D341Med (cell line): ENCODE measurements around the gene USP6.
"Not testable (repeated sequence)": the region's sequence is repeated elsewhere in the genome, so short reads cannot be mapped to it uniquely, and the experiment has no call there.

Experiments
- DNase-seq: peaks from one replicate; pipeline ENCODE4 v3.0.0; 2012; ENCODE audit warnings: low spot score

Gene USP6

DNA sequence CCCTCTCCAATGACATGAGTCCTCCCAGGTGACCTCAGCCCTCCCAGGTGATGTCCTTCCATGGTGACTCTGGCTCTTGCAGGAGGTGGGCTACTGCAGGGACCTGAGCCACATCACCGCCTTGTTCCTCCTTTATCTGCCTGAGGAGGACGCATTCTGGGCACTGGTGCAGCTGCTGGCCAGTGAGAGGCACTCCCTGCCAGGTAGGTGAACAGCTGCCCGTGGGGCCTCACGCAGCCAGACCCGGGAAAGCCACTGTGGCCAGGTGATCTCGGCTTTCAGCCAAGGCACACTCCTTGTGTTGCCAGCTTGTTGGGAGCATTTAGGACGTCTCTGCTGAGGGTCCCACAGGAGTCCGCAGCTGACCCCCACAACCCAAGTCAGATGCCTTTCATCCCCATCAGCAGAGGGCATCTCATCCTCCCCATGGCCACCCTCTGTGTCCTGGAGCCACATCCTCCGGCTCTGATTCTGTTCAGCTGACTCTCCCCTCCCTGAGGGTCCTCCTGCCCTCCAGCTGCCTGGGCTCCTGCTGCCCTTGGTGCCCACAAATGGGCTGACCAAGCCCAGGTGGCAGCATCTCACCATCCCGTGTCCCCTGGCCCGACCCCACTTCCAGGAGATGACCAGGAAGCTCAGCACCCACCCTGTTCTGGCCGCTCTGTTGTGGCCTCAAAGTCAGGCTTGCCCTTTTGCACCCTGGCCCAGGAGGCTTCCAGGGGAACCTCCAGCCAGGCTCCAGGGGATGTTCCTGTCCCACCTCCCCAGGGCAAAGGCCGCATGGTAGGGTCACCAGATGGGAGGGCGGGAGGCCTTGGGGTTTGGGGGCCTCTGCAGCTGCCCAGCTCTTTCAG is 20.1 kb downstream of the USP6 start:
- DNase-seq = no peak

DNA sequence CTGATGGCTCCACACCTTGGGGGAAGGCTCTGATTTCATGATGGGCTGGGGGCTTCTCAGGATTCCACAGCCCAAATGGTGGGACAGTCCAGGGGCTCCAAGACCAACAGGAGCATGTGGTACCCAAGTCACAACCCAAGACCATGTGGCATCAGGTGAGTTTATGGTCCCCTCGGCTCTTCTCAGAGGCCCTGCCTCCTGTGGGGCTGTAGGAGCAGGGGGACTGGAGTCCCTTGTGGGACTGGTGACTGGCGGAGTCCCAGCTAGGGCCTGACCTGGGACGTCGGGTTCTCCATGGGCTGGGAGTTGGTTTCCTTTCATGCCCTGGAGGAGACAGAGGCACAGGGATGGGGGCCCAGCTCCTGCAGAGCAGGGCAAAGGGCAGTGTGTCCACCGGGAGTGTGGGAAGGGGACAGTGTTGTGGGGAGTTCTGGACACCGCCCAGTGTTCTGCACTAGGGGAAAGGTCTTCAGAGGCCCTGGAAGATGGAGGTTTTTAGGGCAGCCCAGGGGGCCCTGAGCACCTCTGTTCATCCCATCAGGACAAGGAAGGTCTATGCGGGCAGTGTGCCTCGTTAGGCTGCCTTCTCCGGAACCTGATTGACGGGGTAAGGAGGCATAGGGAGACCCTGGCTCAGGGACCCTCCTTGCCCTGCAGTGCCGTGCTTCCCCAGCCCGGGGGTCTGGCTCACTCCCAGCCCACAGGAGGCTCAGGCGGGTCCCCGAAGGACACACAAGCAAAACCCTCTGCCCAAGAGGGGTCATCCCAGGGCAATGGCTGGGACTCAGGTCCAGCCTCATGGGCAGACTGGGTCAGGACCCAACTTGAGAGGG is 21.0 kb downstream of the USP6 start:
- not testable (repeated sequence) for DNase-seq

DNA sequence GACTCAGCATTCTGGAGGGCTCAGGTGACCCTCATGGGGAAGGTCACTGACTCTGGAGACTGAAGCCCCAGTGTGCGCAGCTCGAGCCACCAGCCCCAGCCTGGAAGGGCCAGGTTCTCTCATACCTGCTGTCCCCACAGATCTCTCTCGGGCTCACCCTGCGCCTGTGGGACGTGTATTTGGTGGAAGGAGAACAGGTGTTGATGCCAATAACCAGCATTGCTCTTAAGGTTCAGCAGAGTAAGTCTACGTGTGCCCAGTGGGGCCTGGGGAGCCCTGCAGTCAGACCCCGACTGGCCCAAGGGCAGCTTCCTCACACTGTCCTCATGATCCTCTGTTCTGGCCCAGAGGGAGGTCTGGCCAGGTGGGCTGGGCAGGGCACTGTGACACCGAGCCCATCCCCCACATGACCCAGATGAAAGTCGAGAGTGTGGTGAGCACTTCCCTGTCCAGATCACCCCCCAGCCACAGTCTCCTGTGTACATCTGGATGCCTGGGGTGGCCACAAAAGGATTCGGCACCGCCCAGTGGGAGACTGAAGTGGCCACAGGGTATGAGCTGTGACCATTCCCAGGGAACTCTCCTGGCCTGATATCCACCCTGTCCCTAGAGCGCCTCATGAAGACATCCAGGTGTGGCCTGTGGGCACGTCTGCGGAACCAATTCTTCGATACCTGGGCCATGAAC is 21.8 kb downstream of the USP6 start:
- DNase-seq = not testable (repeated sequence)

DNA sequence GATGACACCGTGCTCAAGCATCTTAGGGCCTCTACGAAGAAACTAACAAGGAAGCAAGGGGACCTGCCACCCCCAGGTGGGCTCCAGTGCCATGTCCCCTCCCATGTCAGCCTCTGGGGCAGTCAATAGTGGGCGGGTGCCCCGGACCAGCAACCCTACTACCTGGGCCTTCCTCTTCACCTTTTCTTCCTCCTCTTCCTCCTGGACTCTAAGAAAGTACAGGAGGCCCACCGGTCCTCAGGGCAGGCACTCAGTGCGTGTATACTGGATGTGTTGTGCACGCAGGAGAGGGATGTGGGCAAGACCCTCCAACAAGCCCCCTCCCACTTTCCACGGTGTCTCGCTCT is 22.3 kb downstream of the USP6 start:
- not testable (repeated sequence) for DNase-seq

DNA sequence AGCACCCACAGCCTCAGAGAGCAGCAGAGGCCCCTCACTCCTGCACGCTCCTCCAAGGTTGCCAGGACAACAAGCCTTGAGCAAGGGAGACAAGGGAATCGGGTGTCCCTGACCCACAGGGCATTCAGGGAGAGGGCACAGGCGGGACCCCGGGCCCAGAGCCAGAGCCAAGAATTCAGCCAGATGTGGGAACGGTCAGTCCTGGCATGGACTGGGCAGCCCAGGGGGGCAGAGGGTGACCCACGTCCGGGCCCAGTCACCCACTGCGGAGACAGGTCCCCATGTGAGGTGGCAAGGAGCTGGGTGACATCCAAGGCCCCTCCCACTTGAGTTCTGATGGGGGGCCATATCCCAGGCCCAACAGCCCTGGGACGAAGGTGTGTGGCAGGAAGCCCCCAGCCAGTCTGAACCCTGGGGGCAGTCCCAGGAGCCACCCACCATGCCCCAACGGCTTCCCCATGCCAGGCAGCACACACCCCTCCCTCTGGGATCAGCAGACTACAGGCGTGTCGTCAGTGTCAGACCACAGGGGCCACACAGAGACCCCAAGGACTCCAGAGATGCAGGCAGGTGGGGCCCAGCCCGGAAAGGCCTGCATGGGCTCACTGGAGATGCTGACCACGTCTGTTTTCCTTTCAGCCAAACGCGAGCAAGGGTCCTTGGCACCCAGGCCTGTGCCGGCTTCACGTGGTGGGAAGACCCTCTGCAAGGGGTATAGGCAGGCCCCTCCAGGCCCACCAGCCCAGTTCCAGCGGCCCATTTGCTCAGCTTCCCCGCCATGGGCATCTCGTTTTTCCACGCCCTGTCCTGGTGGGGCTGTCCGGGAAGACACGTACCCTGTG is 23.0 kb downstream of the USP6 start:
- DNase-seq = no peak

DNA sequence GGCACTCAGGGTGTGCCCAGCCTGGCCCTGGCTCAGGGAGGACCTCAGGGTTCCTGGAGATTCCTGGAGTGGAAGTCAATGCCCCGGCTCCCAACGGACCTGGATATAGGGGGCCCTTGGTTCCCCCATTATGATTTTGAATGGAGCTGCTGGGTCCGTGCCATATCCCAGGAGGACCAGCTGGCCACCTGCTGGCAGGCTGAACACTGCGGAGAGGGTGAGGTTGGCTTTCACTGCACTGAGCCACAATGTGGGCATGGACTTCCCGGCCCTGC is 23.6 kb downstream of the USP6 start:
- no peak for DNase-seq

DNA sequence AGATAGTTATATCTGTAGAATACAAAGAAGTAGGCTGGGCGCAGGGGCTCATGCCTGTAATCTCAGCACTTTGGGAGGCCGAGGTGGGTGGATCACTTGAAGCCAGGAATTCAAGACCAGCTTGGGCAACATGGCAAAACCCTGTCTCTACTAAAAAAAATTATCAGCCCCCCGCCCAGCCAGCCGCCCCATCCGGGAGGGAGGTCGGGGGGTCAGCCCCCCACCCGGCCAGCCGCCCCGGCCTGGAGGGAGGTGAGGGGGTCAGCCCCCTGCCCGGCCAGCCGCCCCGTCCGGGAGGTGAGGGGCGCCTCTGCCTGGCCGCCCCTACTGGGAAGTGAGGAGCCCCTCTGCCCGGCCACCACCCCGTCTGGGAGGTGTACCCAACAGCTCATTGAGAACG is 27.0 kb downstream of the USP6 start:
- DNase-seq = not testable (repeated sequence)

DNA sequence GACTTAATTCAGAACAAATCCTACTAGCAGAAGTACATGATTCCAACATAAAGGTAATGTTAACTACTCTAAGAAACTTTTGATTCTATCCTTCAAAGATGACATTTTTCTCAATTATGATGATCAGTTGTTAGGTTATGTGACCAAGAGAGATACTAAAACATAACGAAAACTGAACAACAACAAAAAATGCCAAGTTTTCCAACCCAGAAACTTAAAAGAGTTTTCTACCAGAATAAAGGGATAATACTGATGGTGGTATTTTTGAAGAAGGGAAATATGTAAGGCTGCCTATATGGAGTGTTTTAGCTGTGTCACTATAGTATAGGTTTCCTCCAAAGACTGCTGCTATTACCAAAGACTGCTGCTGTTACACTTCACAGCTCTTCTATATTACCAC is 30.3 kb downstream of the USP6 start:
- DNase-seq = not testable (repeated sequence)

DNA sequence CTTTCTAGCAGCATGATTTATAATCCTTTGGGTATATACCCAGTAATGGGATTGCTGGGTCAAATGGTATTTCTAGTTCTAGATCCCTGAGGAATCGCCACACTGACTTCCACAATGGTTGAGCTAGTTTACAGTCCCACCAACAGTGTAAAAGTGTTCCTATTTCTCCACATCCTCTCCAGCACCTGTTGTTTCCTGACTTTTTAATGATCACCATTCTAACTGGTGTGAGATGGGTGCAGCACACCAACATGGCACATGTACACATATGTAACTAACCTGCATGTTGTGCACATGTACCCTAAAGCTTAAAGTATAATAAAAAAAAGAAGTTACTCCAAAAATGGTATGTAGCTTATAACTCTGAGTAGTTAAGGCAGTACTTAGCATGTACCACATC is 44.9 kb downstream of the USP6 start:
- not testable (repeated sequence) for DNase-seq

DNA sequence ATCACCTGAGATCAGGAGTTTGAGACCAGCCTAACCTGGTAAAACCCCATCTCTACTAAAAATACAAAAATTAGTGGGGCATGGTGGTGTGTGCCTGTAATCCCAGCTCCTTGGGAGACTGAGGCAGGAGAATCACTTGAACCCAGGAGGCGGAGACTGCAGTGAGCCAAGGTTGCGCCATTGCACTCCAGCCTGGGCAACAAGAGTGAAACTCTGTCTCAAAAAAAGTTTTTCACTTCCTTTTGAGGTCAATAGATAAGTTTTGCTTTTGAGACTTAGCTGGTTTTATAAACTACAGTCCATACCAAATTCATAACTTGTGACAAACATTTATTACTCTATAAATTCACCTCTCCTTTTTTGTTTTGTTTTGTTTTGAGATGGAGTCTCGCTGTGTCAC is 46.0 kb downstream of the USP6 start:
- not testable (repeated sequence) for DNase-seq

DNA sequence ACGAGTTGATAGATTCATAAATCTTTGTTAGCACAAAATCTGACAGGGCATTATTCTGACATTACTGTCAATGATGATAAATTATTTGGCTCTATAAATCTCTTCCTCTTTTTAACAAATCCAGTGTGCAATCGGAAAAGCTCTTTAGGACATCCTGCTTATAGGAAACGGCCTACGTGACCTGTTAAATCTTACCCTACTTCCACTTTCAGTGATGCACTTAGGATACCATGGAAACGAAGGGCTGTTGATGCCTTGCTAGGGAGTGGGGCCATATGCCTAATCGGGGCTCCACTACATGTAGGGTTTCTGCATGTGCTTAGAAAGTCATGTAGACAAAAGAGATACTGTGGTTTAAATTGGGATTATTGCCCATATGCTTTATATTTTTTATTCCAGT is 48.6 kb downstream of the USP6 start:
- no peak for DNase-seq

DNA sequence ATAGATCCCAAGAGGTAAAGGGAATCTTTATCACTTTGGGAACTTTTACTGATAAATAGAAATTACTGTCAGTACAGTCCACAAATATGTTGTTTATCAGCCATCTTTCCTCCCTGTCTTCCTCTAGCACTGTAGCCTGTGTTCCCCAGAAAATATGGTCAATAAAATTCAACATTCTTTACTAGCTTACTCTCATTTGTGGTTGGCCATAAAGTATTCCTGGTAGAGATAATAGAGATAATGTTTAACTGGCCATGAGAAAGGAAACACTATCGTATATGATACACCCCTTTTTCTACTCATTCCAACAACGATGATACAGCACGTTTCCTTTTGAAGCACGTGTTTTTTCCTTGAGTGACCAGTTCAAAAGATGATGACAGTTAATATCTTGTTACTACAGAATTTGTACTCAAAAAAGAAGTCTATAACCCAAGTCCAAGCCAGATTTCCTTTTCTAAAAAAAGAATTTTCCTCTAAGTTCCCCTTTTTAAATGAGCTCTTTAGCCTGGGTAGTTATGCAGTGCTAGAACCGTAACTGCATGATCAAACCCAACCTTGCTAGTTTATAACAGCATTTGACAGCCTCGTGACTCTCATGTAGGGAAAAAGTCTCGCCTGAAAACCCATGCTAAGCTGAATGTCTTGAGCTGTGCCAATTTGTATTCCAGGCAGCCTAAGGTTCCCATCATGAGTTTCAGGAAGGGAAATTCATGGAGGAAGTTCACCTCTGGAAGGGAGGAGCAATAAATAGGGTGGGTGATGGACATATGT is 50.1 kb downstream of the USP6 start:
- not testable (repeated sequence) for DNase-seq

DNA sequence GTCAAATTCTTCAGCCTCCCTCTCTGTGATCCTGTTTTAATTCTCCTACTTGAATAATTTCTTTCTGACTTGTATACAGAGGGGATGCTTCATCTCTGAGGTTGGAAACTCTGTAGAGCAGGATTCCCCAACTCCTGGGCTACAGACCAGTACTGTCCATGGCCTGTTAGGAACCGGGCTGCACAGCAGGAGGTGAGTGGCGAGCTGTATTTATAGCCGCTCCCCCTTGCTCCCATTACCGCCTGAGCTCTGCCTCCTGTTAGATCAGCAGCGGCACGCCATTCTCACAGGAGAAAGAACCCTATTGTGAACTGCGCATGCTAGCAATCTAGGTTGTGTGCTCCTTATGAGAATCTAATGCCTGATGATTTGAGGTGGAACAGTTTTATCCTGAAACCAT is 59.2 kb downstream of the USP6 start:
- not testable (repeated sequence) for DNase-seq

DNA sequence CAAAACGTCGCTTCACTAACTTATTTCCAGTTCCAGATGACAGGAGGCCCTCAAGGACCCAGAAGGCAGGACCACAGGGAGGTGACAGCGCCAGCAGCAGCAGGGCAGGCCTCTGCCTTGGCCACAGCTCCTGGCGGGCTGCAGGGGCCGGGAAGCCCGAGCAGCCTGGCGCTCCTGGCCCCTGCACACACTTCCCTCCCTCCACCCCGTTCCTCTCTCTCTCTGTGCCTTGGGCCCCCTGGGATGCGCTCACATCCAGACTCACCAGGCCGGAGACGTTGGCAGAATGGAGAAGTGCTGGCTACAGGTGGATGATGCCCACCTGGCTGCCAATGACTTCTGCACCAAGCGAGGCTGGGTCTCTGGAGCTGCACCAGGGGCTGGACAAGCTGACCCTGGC is 63.2 kb downstream of the USP6 start:
- DNase-seq = no peak

DNA sequence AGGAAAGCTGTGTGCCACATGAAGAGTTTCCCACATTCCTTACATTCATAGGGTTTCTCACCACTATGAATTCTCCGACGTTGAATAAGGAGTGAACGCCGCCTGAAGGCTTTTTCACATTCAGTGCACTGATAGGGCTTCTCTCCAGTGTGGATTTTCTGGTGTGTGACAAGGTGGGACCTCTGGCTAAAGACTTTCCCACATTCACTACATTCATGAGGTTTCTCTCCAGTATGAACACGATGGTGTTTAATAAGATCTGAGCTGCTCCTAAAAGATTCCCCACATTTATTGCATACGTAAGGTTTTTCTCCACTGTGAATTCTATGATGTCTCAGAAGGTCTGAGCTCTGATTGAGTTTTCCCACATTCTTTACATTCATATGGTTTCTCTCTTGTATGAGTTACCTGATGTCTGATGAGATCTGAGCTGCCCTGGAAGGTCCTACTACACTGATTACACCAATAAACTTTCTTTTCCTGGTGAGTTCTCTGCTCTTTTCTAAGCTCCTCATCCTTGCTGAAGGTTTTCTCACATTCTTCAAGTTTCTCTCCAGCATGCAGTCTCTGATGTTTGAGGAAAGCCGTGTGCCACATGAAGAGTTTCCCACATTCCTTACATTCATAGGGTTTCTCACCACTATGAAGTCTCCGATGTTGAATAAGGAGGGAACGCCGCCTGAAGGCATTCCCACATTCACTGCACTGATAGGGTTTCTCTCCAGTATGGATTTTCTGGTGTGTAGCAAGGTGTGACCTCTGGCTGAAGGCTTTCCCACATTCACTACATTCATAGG is 65.9 kb downstream of the USP6 start:
- DNase-seq = no peak

DNA sequence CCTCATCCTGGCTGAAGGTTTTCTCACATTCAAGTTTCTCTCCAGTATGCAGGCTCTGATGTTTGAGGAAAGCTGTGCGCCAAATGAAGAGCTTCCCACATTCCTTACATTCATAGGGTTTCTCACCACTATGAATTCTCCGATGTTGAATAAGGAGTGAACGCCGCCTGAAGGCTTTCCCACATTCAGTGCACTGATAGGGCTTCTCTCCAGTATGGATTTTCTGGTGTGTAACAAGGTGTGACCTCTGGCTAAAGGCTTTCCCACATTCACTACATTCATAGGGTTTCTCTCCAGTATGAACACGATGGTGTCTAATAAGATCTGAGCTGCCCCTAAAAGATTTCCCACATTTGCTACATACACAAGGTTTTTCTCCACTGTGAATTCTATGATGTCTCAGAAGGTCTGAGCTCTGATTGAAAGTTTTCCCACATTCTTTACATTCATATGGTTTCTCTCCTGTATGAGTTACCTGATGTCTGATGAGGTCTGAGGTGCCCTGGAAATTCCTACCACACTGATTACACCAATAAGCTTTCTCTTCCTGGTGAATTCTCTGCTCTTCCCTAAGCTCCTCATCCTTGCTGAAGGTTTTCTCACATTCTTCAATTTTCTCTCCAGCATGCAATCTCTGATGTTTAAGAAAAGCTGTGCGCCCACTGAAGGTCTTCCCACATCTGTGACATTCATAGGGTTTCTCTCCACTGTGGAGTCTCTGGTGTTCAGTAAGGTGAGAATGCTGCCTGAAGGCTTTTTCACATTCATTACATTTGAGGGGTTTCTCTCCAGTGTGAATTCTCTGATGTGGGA is 67.0 kb downstream of the USP6 start:
- DNase-seq = no peak

DNA sequence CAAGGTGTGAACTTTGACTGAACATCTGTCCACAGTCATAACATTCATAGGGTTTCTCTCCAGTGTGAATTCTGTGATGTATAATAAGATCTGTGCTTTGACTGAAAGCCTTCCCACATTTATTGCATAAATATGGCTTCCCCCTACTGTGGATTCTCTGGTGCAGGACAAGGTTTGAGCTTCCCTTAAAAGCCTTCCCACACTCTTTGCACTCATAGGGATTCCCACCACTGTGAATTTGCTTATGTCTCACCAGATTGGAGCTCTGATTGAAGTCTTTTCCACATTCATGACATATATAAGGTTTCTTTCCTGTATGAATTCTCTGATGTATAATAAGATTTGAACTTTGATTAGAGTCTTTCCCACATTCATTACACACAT is 67.6 kb downstream of the USP6 start:
- DNase-seq = no peak

DNA sequence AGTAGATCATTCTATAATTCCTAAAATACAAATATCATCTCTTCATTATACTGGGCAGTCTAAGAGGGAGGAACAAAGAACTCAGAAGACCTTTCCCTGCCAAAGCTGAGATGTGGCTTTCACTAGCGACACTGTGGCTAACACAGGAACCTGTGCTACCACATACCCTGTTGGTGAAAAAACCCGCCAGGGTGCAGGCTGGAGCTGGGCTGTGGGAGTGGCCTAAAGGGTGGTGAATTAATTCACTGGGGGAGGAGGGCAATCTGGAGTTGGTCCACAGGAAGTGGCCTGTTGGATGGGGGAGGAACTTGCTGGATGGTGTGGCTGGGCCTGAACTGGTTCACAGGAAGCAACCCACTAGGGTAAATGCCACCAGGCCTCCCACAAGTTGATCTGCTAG is 68.5 kb downstream of the USP6 start:
- no peak for DNase-seq

DNA sequence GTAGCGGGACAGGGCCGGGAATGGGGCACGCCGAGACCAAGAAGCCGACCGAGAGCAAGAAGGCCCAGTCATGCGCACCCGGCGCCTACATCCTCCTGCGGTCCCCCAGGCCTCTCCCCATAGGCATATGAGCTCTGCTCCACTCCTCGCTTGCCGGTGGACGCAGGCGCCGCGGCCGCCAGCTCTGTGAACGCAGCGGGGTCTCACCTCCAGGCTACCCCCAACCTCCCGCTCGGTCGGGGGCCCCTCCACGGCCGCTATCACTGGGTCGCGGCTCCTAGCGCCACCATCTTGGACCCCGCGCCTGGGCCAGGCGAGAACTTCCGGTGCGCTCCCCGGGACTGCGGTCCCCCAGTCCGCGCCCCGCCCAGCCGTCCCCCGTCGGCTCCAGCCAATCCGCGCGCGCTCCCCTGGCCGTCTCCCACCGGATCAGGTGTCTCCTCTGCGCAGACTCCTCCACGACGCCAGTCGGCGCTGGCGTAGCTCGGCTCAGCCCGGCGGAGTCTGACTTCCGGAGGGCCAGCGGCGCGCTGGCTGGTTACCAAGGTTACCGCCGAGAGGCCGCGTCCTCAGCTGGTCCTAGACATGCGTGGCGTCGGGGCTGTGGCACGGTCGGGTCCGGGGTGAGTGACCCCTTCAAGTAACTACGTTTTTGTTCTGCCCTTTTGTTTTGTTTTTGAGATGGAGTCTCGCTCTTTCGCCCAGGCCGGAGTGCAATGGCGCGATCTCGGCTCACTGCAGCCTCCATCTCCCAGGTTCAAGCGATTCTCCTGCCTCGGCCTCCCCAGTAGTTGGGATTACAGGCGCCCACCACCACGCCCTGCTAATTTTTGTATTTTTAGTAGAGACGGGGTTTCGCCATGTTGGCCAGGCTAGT is 75.9 kb downstream of the USP6 start, which contains the start of gene ZNF594:
Gene ZNF594, minus strand, starts transcription at position 328 of the 877 bp plus-strand sequence. CDS start 7,612 bp downstream, outside the sequence.
- peak; percentile 97 for DNase-seq
